ENCODE measurements around the gene SSBP2. TPM values are rescaled to one million over a fixed set of nuclear protein-coding genes. Genes with fewer than 3 reads are reported as not detected.

SSBP2 gene
- total RNA-seq, 2 donors from 2014 or later, result 68.7 to 88.6 TPM

DNA sequence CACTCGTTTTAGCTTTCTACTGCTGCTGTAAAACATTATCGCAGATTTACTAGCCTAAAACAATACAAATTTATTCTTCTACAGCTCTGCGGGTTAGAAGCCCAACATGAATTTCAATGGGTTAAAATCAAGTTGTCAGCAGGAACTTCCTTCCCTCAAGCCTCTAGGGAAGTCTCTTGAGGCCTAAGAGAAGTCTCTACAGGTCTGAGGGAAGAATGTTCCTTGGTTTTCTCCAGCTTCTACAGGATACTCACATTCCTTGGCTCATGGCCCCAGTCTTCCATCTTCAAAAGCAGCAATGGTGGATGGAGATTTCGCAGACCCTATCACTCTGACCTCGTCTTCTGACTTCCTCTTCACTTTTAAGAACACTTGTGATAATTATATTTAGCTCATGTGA, 21.6 kb upstream of the SSBP2 start:
- DNase-seq (ENCODE audit: low spot score), result no peak
- intact Hi-C loops (cut with DNase I), result no loop called here

DNA sequence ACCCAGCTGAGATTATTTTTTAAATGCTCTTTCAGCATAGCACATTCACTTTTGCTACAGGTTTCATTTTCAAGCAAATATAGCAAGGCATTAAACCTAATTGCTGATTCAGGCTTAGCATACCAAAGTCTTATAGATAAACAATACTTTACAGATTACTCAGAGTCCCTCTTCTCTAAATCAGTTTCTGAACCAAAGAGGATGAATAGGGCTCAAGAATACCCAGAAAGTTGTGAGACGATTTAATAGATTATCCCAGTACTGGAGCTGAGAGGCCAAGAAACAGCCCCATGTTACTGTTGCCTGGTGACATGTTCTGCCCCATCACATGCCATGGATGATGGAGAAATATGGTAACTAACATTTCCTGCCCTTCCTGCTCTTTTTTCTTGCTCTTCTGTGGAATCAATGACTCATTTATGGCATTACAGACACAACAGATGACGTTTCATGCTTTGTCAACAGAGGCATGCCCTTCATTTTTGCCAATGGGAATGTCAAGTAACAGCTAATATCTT, 18.1 kb upstream of the SSBP2 start:
- intact Hi-C loops (cut with DNase I), result no loop called here
- no peak for DNase-seq (ENCODE audit: low spot score)

DNA sequence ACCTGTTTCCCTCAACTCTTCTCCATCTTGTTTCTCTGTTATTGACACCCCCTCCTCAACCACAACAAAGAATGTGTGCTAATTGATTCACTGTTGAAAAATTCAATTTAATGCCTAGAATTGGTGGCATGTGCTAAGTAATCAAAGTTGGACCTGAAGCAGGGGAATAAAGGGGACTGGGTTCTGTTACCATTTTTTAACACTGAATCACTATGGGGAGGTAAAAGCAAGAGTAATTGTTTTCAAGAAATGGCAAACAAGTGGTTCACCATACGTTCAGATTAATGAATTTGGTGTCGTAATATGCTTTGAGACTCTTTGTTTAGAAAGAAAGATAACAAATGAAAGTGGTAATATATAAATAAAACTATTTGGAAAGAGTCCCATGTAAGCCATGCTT, 17.0 kb upstream of the SSBP2 start:
- no peak for DNase-seq (ENCODE audit: low spot score)
- intact Hi-C loops (cut with DNase I), result no loop called here

DNA sequence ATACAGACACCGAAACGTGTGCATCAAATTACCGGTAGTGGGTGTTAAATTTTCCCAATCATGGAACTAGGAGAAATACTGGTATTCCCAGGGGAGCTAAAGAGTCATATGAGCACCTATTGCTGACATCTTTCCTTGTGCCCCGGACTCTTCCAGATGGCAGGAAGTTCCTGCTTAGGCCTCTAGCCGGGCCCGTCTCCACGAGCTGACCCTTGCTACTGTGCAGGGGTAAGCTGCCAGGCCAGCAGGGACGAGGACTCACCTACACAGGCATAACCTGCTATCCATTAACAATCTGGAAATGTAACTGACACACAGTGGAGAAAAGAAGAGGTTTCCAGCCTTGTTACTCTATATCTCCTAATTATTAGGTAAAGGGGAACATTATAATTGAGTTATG, 16.2 kb upstream of the SSBP2 start:
- DNase-seq (ENCODE audit: low spot score), result no peak
- intact Hi-C loops (cut with DNase I), result no loop called here

DNA sequence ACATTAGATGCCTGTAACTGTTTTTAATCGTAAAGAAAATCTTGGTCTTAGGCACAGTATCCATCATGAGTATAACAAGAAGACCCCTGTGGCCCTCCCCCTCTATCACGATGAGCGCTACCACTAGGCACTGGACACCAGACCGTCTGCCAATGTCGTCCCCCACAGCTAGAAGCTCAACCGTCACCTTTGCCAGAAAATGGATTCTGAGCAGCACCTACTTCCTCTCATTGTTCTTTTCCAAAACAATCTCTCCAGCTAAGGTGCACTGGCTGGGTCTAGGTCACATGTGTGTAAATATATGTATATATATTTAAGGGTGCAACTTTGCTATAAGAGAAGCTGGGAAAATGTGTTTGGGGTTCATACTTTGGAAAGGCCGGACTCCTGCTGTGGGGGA, 15.7 kb upstream of the SSBP2 start:
- intact Hi-C loops (cut with DNase I), result no loop called here
- DNase-seq (ENCODE audit: low spot score), result no peak

DNA sequence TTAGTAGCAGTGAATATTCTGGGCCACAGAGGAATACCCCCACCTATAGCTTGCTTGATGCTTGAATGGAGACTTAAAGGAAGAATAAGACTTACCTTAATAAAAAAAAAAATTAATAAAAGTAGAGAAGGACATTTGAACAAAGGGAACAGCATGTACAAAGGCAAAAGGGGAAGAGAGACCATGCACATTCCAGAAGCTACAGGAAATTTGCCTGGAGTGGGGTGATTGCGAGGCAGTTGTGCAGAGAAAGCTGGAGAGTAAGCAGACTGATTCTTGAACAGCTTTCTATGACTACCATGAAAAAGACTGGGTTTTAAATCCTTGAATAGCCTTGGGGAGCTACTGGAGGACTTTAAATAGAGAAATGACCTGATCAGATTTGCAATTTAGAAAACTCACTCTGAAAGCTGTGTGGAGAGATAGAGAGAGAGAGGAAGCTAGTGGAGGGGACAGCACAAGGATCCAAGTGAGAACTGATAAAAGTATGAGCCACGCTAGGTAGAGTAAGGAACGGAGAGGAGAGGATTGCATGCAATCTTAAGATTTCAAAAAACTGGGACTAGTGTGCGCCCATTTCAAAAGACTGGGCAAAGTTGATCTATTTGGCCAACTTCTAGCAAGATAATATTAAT, 12.5 kb upstream of the SSBP2 start:
- intact Hi-C loops (cut with DNase I), result no loop called here
- no peak for DNase-seq (ENCODE audit: low spot score)

DNA sequence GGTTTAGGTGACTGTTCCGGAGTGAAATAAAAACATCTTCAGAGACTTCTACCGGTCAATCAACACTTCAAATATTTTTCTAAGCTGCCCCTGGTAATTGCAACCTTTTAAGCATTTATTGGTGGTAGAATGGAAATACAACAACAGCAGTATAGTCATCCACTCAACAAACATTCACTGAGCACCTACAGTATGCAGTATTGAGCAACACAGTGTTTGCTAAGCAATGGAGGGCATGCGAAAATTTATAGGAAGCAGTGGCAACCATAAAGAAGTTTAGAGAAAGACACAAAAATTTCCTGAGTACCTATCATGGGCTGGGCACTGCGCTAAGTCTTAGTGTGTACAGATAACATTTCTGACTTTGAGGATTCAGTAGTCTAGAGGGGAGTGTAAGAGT, 12.0 kb upstream of the SSBP2 start:
- intact Hi-C loops (cut with DNase I), result no loop called here
- DNase-seq (ENCODE audit: low spot score), result no peak

DNA sequence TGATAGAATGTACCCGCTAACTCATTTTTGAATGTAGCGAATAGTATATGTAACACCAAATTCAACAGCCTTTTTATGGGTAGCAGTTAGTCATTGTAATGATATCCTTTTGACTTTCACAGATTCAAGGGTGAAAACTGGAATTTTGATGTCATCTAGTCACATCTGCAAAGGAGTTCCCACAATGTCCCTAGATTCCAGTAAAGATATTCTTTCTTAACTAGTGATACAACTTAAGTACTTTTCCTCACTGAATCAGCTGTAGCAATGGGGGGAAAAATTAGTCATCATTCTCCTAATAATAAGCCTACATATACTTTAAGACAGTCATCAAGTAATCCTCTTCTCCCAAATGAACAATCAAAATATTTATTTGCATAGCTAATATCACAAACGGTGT, 11.5 kb upstream of the SSBP2 start:
- no peak for DNase-seq (ENCODE audit: low spot score)
- intact Hi-C loops (cut with DNase I), result no loop called here

DNA sequence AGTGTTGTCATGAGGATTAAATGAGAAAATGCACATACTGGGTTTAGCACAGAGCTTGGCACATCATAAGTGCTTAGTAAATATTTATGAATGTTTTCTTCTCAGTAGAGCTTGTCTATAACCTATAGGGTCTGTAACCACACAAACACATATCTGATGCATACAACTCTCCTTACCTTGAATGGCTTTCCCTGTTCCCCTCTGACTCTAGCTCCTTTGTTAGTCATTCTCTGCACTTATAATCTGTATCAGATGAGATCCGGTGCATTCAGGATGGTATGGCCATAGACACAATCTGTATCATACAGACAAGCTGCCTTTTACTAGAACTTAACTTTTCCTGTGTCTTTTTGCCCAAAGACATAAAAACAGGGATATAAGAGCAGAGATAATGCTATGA, 11.1 kb upstream of the SSBP2 start:
- intact Hi-C loops (cut with DNase I), result no loop called here
- DNase-seq (ENCODE audit: low spot score), result no peak

DNA sequence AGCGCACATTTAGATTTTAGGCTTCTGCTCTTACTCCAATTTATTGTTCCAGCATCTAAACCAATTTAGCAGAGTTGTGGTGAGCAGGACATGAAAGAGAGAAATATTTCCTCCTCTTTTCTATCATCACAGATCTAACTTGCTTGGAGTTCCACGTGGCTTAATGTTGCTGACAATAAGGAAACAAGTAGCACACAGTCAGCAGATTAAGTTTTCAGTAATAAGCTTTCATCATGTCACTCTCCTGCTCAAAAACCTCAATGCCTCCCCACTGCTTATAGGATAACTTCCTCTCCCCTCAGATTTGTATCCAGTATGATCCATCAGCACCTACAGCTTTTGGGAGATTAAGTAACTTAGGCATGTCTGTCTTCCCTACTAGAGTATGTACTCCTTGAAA, 10.4 kb upstream of the SSBP2 start:
- intact Hi-C loops (cut with DNase I), result no loop called here
- DNase-seq (ENCODE audit: low spot score), result no peak

DNA sequence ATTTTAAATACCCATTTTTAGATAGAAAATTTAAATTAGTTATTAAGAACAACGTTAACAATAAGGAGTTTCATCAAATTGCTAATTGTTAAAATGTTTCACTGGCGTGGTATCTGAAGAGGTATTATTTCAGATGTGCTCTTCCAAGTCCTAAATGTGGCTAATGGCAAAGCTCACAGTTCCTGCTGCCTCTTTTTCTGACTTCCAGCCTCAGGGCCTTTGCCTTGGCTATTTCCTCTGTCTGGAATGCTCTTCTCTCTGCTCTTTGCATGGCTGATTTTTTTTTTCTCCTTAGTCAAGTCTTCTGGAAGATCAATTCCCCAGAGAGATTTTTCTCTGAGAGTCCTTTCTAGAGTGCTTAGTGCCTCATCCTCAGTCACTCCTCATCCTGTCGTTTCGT, 9.6 kb upstream of the SSBP2 start:
- intact Hi-C loops (cut with DNase I), result no loop called here
- no peak for DNase-seq (ENCODE audit: low spot score)

DNA sequence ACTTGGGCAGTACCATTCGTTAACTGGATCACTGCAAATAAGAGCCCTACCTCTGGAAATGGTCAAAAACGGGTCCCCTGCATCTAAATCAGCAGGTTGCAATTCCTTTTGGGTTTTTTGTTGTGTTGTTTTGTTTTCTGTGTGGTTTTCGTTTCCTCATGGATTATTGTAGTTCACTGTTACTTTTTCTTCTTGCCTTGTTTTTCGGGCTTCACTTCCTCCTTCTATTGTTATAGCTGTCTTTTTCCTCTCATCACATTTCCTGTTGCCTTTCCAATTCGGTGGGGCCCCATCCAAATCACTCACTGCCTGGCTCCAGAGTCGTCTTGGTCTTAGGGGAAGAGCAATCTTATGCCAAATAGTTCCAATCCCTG, 8.7 kb upstream of the SSBP2 start:
- intact Hi-C loops (cut with DNase I), result loop anchor here (10.0 kb wide), 4 partner anchors 95 to 405 kb away; partner anchors contain the start of gene ATG10 (in 1 of the 2)
- no peak for DNase-seq (ENCODE audit: low spot score)

DNA sequence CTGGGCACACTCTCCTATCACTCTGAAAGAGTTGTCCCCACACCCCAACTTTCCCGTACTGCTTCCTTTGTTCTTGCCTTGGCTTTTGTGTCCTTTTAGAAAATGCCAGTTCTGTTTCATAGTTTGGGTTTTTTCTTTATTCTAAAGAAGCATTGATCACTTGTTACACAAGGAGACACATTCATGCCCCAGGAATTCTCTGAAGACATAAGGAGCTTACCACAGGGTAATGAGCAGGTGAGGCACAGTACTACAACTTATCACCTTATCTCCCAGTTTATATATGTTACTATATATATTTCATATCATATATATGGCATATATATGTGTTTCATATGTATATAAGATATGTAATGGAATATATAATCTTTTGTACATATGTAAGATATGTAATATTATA, 6.5 kb upstream of the SSBP2 start:
- DNase-seq (ENCODE audit: low spot score), result no peak
- intact Hi-C loops (cut with DNase I), result loop anchor here (10.0 kb wide), 4 partner anchors 97 to 407 kb away; partner anchors contain the start of gene ATG10 (in 1 of the 2)

DNA sequence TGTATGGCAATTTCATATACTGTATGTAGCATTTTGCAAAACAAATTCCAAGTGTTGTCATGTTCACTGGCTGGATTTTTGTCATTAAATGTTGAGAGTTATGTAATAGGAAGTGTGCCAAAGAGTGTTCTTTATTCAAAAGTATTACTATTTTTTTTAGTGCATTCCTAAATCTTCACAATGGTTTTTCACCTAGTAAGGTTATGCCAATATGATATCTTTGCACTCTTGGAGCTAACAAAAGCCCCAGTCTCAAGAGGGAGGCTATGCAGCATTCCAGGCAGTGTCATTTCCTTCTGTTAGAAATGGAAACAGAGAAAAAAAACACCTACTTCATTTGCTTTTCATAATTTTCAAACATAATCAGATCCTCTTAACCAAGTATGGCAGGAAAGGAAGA, 5.1 kb upstream of the SSBP2 start:
- intact Hi-C loops (cut with DNase I), result loop anchor here (10.0 kb wide), 4 partner anchors 99 to 409 kb away; partner anchors contain the start of gene ATG10 (in 1 of the 2)
- no peak for DNase-seq (ENCODE audit: low spot score)

DNA sequence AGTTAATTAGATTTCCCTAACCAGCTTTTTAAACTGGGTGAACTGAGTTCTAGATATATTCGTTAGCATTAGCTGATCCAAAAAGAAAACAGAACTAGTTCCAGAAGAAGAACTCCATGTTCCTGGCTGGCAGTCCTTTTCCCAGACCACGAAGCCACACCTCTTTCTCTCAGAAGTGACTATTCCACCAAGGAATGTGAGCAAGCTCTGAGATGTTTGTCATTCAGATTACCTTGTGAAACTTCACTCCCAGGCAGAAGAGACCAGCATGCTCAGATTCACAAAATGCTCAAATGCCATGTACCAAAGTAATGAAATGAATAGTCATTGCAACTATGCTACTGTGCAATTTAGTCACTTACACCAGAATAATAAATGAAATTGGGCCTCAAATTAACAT, 4.4 kb upstream of the SSBP2 start:
- intact Hi-C loops (cut with DNase I), result loop anchor here (10.0 kb wide), 4 partner anchors 99 to 409 kb away; partner anchors contain the start of gene ATG10 (in 1 of the 2)

DNA sequence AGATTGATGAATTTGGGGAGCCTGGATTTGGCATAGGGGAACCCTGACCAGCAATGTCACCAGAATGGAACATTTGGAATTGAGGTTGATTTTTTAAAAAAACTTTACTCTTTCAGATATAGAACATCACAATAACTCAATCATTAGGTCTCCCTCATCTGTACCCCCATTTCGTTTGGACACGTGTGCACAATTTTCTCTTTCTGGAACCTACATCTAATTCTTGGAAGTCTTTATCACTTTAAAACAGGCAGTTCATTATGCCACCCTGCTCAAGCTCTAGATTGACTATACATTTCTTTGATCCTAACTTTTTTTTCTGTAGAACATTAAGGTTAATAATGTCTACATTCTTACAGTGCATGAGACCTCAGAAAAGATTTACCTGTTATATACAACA, 3.7 kb upstream of the SSBP2 start:
- DNase-seq (ENCODE audit: low spot score), result no peak
- intact Hi-C loops (cut with DNase I), result loop anchor here (10.0 kb wide), 4 partner anchors 100 to 410 kb away; partner anchors contain the start of gene ATG10 (in 1 of the 2)

More for the DNA sequence above, 4.4 kb upstream of the SSBP2 start:
- DNase-seq (ENCODE audit: low spot score), result no peak

DNA sequence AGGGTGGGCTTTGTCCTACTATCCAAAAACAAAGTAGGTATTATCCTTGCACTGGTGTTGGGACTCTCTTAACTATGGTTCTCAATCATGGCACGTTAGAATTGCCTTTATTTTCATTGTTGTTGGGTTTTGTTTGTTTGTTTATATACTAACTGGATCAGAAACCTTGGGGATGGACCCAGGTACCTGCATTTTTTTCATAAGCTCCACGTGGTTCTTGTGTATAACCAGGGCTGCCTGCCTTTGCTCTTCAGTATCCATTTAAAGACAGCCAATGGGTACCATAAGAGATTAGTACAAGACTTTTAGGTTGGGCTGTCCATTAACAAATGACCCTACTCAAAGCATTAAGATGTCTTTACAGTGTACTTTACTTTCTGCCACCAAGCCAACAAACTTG, 2.5 kb upstream of the SSBP2 start:
- no peak for DNase-seq (ENCODE audit: low spot score)
- intact Hi-C loops (cut with DNase I), result loop anchor here (10.0 kb wide), 4 partner anchors 101 to 411 kb away; partner anchors contain the start of gene ATG10 (in 1 of the 2)

DNA sequence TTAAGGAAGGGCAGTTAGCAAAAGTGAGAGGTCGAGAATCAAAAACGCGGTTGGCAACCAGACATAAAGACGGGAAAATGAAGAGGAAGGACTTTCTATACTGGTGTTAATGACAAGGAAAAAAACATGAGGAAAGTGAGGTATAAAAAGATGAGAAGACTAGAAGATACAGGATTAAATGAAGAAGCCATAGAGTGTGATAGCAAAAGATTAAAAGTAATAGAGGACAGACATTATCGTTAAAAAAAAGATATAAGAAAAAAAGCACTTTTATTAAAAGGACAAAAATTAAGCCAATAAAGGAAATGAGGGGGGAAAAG, 1.7 kb upstream of the SSBP2 start:
- DNase-seq (ENCODE audit: low spot score), result no peak
- intact Hi-C loops (cut with DNase I), result loop anchor here (10.0 kb wide), 4 partner anchors 102 to 412 kb away; partner anchors contain the start of gene ATG10 (in 1 of the 2)

DNA sequence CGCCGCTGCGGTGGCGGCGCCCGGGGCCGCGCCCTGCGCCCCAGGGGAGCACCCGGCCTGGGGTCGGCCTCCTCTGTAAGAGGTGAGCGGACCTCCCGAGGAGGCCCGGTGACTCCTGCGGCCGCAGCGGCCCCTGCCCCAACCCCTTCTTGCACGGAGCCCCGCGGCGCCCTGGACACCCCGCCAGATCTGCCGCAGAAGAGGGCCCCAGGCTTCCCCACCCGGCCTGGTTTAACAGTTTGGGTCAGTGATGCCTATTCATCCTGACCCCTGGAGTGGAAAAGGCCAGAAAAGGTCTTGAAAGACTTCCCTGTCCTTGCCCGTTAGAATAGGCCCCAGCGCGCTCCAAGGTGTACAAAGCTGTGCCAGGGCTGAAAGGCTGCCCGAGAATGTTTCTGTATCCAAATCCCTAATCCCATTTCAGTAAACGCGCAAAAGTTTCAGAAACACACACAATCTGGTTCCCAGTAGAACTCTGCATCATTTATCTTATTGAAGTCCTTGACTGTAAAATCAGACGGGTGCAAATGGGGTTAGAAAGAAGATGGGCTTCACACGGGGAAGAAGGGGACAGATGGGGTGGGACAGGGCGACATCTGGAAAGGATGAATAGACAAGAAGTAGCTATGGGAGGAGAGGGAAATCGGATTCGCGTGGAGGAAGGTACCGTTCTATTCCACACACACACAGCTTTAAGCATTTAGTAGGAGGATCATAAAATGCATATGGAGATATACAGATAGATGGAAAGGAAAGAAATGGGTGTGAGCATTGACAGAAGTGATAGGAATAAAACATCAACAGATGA, 1.1 kb upstream of the SSBP2 start:
- intact Hi-C loops (cut with DNase I), result loop anchor here (2.0 to 10.0 kb wide), 5 partner anchors 99 to 413 kb away; partner anchors contain the start of gene ATG10 (in 1 of the 2)
- peak; percentile 83 for DNase-seq (ENCODE audit: low spot score)

DNA sequence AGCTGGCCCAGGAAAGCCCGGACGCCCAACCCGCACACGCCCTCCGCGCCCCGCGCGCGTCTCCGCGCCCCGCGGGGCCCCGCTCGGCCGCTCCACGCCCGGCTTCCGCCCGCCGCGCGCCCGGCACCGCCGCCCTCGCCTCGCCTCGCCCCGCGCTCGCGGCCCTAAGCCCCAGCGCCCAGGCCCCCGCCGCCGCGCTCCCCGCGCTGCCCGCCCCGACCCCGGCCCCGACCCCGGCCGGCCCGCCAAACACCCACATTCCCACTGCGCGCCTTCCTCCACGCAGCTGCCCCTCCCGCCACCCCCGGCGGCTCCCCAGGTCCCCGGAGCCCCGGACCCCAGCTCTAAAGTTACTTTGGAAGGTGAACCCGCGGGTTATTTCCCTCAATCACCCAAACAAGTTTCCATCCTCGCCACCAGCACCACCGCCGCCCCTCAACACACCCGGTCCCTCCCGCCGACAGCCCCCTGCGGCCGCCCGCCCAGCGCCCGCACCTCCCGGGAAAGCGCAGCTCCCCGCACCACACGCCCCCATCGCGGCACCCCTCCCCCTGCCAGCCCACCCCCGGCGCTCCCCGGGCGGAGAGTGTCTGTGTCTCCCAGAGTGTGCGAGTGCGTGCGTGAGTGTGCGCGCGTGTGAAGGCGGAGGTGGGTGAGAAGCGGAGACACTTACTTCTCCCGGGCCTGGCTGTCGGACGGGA, 439 bp downstream of the SSBP2 start:
- DNase-seq (ENCODE audit: low spot score), result peak; percentile 83
- intact Hi-C loops (cut with DNase I), result loop anchor here (2.0 to 10.0 kb wide), 5 partner anchors 100 to 414 kb away; partner anchors contain the start of gene ATG10 (in 1 of the 2)
